GM19025 (cell line): ENCODE results near the gene ARF6.
"Not testable (repeated sequence)": the region's sequence is repeated elsewhere in the genome, so short reads cannot be mapped to it uniquely, and the experiment has no call there.

ENCODE experiments used
- ATAC-seq: cut with Tn5 transposase; IDR thresholded peaks from one replicate; pipeline ENCODE4 v1.9.1; 2021; ENCODE audit warnings: mild to moderate bottlenecking, low read depth, moderate library complexity; ENCODE audit not compliant: unreplicated experiment

The ARF6 gene

GRCh38 chr14:49936246-49936645, 43.4 kb downstream of the ARF6 start:
- ATAC-seq = not testable (repeated sequence)

- not testable (repeated sequence) for ATAC-seq
These were observed 44.0 kb downstream of the ARF6 start for GRCh38 chr14:49936882-49937281.

DNA sequence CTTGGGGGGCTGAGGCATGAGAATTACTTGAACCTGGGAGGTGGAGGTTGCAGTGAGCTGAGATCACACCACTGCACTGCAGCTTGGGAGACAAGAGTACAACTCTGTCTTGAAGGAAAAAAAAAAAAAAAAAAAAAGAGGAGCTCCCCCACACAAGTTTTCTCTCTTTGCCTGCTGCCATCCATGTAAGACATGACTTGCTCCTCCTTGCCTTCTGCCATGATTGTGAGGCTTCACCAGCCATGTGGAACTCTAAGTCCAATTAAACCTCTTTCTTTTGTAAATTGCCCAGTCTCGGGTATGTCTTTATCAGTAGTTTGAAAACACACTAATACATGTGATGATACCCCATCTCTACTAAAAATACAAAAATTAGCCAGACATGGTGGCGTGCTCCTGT, 46.3 kb downstream of the ARF6 start:
- ATAC-seq = not testable (repeated sequence)

GRCh38 chr14:49939884-49940510, 47.1 kb downstream of the ARF6 start:
- ATAC-seq = no peak

DNA sequence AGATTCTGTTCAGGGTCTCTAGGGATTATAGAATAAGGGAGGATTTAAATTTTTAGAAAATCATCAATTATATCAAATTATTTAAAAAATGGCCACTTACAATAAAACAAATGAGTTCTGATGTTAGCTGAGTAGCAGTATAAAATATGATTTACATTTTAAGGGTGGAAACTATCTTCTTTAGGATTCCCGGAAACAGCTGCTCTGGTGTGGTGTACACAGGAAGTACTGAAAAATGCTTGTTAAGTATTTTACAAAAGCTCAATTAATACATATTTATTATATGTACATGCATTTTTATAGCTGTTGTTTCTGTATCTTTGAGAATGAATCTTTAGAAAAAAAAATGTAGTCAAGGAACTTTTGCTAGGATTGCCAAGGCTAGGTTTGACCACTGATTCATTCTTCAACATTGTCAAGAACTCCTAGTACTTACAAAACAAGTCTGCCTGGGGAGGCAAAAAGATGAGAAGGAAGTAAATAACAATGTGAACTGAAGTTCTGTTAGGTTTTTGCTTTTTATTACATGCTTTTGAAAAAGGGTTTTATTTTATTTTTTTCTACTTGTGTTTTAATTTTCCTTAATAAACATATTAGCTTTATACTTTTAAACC, 48.0 kb downstream of the ARF6 start:
- no peak for ATAC-seq

- no peak for ATAC-seq
These were observed 49.2 kb downstream of the ARF6 start for GRCh38 chr14:49942090-49942489.

- no peak for ATAC-seq
These were observed 51.6 kb downstream of the ARF6 start for GRCh38 chr14:49944501-49944900.

DNA sequence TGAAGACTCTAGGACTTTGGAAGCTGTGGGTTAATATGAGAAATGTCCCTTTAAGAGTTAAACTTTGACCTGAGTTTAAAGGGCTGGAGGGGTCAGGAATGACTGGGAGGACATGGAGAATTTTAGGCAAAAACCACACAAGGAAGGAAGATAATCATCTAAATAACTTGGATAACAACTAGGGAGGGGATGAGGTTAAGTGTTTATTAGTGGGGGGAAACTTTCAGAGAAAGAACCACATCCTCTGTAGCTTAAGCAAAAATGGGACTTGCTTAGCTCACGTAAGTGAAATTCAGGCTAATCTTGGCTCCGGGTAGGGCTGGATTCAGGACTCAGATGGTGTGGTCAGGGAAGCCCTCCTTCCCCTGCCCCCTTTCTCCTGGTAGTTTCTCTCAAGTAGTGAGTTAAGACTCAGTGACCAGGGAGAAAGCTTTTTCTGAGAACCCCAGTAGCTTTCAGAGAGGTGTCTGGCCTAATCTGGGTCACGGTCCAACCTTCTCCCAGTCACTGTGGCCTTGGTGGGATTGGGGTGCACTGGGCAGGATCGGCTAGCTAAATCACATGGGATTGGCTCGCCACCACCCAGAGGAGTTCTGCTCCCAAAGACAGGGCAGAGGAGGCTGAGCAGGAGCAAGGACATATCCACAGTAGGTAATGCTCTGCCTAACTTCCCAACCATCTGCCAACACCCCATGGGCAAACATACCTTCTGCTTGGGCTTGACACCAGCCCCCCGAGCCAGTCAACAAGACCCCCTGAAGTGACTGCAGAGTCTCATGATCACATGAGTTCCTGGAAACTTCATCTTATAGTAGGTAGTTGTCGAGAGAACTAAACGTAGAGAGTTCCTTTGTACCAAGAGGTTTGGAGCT, 52.8 kb downstream of the ARF6 start:
- ATAC-seq = no peak
